WTC11 (cell line): ENCODE measurements around the gene LRRC41.

Experiments
- CTCF ChIP-seq: fragments of 200-600 bp; IDR thresholded peaks from 2 replicates; pipeline ENCODE4 v1.8.0; 2022; ENCODE audit warnings: antibody characterized with exemption
- MAX ChIP-seq: sonication (generic); formaldehyde crosslinking; IDR thresholded peaks from 2 replicates; pipeline ENCODE4 v1.8.0; 2022; ENCODE audit warnings: mild to moderate bottlenecking, missing genetic modification reagents
- MLX ChIP-seq: sonication (generic); formaldehyde crosslinking; IDR thresholded peaks from 2 replicates; pipeline ENCODE4 v1.8.1; 2023; ENCODE audit warnings: mild to moderate bottlenecking, missing genetic modification reagents, moderate library complexity
- NFYB ChIP-seq: sonication (generic); formaldehyde crosslinking; conservative IDR thresholded peaks from 2 replicates; pipeline ENCODE4 v1.8.0; 2022; ENCODE audit warnings: low read depth, missing genetic modification reagents
- TCF7 ChIP-seq: sonication (generic); formaldehyde crosslinking; IDR thresholded peaks from 2 replicates; pipeline ENCODE4 v1.8.0; 2022; ENCODE audit warnings: mild to moderate bottlenecking, low read depth, missing genetic modification reagents, moderate library complexity
- TP53 ChIP-seq: sonication (generic); formaldehyde crosslinking; IDR thresholded peaks from 2 replicates; pipeline ENCODE4 v1.8.1; 2023; ENCODE audit warnings: mild to moderate bottlenecking, missing genetic modification reagents
- USF2 ChIP-seq: sonication (generic); formaldehyde crosslinking; IDR thresholded peaks from 2 replicates; pipeline ENCODE4 v1.8.1; 2023; ENCODE audit warnings: mild to moderate bottlenecking, missing genetic modification reagents, moderate library complexity
- ZNF121 ChIP-seq: sonication (generic); formaldehyde crosslinking; IDR thresholded peaks from 2 replicates; pipeline ENCODE4 v1.8.0; 2023; ENCODE audit warnings: missing genetic modification reagents
- ZNF317 ChIP-seq: sonication (generic); formaldehyde crosslinking; IDR thresholded peaks from 2 replicates; pipeline ENCODE4 v1.8.1; 2023; ENCODE audit warnings: low read depth, mild to moderate bottlenecking, moderate library complexity, missing genetic modification reagents, borderline replicate concordance

GRCh38 chr1:46343351-46343695, 39.9 kb upstream of the LRRC41 start:
- TF ChIP-seq TCF7 (CRISPR knock-in tag) (no peak), MLX (CRISPR knock-in tag) (no peak), CTCF (no peak), TP53 (CRISPR knock-in tag) (no peak), ZNF121 (CRISPR knock-in tag) (no peak), ZNF317 (CRISPR knock-in tag) (no peak), USF2 (CRISPR knock-in tag) (no peak), NFYB (CRISPR knock-in tag) (no peak), MAX (CRISPR knock-in tag) (no peak)
